ENCODE results near the gene TEX28.
"Not testable (repeated sequence)": the region's sequence is repeated elsewhere in the genome, so short reads cannot be mapped to it uniquely, and the experiment has no call there.

GRCh38 chrX:154226706-154227105 is 68.2 kb downstream of the TEX28 start:
- TF ChIP-seq CTCF, EZH2 (IDR thresholded peaks at IDR 0.05): not testable (repeated sequence)
